Type B pancreatic cell (in vitro differentiated cells): Measurements from ENCODE around the gene SCARB1. TPM values are rescaled to one million over a fixed set of nuclear protein-coding genes. Genes with fewer than 3 reads are reported as not detected.
A peak's percentile ranks its signal among the peaks of the same experiment; 100 is the strongest.

Experiments
- DNase-seq: peaks from one replicate; pipeline ENCODE4 v3.0.0; 2021; ENCODE audit warnings: mixed read lengths; ENCODE audit not compliant: unreplicated experiment; ENCODE audit errors: extremely low spot score
- H3K27ac Mint-ChIP-seq: 2 replicates; pipeline ENCODE4 v1.8.0; 2021; ENCODE audit warnings: mild to moderate bottlenecking, mixed read lengths
- H3K27me3 Mint-ChIP-seq: 2 replicates; pipeline ENCODE4 v1.8.0; 2021; ENCODE audit warnings: mixed read lengths
- H3K36me3 Mint-ChIP-seq: 2 replicates; pipeline ENCODE4 v1.8.0; 2021; ENCODE audit warnings: mixed read lengths
- H3K4me1 Mint-ChIP-seq: one replicate; pipeline ENCODE4 v1.8.0; 2021; ENCODE audit warnings: mixed read lengths; ENCODE audit not compliant: unreplicated experiment
- H3K4me3 Mint-ChIP-seq: 2 replicates; pipeline ENCODE4 v1.8.0; 2021; ENCODE audit warnings: mild to moderate bottlenecking, mixed read lengths
- H3K9me3 Mint-ChIP-seq: 2 replicates; pipeline ENCODE4 v1.8.0; 2021; ENCODE audit warnings: mixed read lengths
- total RNA-seq: library from RNA; stranded (reverse); gene quantifications from 2 replicates; pipeline ENCODE4 v1.2.1, GENCODE V29; 2021; ENCODE audit warnings: low replicate concordance
- TF ChIP-seq, protein P1 (sequence below): fragments of 200-600 bp; sonication (generic); conservative IDR thresholded peaks from 2 replicates; pipeline ENCODE4 v1.5.0; 2021; ENCODE audit warnings: antibody characterized with exemption, mild to moderate bottlenecking

SCARB1 gene
- total RNA-seq, 1 donor from 2014 or later, result 23.4 TPM

GRCh38 chr12:124753228-124753591, 110.5 kb downstream of the SCARB1 start:
- DNase-seq, result no peak
- Mint-ChIP-seq H3K4me3 (no peak overlapping the region), H3K9me3 (peaks cover 12% of the 10 kb centered on the region), H3K27me3 (peaks cover 9% of the 10 kb centered on the region), H3K4me1 (peaks cover 67% of the 10 kb centered on the region), H3K27ac (no peak overlapping the region), H3K36me3 (no peaks in the 10 kb centered on the region)
- TF ChIP-seq, protein P1, sequence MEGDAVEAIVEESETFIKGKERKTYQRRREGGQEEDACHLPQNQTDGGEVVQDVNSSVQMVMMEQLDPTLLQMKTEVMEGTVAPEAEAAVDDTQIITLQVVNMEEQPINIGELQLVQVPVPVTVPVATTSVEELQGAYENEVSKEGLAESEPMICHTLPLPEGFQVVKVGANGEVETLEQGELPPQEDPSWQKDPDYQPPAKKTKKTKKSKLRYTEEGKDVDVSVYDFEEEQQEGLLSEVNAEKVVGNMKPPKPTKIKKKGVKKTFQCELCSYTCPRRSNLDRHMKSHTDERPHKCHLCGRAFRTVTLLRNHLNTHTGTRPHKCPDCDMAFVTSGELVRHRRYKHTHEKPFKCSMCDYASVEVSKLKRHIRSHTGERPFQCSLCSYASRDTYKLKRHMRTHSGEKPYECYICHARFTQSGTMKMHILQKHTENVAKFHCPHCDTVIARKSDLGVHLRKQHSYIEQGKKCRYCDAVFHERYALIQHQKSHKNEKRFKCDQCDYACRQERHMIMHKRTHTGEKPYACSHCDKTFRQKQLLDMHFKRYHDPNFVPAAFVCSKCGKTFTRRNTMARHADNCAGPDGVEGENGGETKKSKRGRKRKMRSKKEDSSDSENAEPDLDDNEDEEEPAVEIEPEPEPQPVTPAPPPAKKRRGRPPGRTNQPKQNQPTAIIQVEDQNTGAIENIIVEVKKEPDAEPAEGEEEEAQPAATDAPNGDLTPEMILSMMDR, result no peak

DNA sequence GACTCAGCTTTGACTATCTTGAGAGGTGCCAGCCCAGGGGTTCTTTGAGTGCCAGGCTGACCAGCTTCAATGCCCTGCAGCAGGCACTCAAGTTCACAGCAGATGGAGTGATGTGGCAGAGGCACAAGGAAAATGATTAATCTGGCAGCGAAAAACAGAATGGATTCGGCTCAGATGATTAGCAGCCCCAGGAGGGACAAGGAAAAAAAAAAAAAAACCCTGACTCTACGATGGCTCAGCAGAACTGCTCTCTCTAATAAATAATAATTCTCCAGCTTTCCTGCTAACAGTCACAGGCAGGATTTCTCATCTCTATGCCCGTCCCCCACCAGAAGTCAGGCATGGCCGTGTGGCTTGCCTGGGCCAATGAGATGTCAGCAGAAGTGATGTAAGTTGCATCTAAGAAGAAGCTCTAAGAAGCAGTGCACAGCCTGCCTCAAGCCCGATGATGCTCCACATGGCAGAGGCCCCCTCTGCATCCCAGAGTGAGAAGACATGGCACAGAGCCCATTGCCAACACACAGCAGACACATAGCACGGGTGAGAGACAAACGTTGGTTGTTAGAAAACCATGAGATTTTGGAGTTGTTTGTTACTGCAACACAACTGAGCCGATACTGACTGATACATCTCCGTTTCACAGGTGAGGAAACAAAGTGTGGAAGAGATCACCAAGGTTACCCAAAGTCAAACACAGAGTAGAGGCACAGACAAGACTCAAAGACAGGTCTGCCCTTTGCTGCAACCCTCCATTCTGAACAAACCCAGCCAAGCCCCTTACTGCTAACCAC, 111.0 kb downstream of the SCARB1 start:
- Mint-ChIP-seq H3K4me1 (peaks cover 66% of the 10 kb centered on the region), H3K9me3 (peaks cover 12% of the 10 kb centered on the region), H3K27ac (no peak overlapping the region), H3K27me3 (peaks cover 5% of the 10 kb centered on the region), H3K4me3 (no peak overlapping the region), H3K36me3 (no peaks in the 10 kb centered on the region)
- TF ChIP-seq, protein P1, result no peak
- DNase-seq, result no peak

DNA sequence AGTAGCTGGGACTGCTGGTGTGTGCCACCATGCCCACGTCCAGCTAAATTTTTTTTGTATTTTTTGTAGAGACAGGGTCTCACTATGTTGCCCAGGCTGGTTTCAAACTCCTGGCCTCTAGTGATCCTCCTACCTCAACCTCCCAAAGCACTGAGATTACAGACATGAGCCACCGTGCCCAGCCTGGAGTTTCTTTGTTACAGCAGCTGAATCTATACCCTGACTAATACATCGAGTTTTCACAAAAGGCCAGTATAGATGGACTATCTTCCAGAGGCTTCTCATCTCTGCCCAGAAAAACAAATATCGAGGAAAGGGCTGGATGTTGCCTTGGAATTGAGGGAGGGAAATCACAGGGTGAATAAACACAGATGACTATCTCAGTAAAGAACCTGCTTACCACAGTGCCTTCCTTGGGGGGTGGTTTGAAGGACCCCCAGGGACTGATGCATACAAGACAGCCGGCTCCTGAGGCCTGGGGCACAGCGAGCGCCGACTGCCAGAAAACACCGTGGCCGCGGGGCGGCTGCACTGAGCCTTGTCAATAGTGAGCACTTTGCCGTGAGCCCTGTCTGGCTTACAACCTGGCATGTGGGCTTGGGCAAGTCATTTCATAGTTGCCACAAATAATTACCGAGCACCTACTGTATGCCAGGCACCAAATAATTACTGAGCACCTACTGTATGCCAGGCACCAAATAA, 111.9 kb downstream of the SCARB1 start:
- H3K27me3 Mint-ChIP-seq, result no peaks in the 10 kb centered on the region
- H3K27ac Mint-ChIP-seq, result no peak overlapping the region
- TF ChIP-seq, protein P1, result no peak
- no peak for DNase-seq
- H3K4me1 Mint-ChIP-seq, result peaks cover 68% of the 10 kb centered on the region
- no peaks in the 10 kb centered on the region for H3K36me3 Mint-ChIP-seq
- H3K4me3 Mint-ChIP-seq, result no peak overlapping the region
- peaks cover 8% of the 10 kb centered on the region for H3K9me3 Mint-ChIP-seq

DNA sequence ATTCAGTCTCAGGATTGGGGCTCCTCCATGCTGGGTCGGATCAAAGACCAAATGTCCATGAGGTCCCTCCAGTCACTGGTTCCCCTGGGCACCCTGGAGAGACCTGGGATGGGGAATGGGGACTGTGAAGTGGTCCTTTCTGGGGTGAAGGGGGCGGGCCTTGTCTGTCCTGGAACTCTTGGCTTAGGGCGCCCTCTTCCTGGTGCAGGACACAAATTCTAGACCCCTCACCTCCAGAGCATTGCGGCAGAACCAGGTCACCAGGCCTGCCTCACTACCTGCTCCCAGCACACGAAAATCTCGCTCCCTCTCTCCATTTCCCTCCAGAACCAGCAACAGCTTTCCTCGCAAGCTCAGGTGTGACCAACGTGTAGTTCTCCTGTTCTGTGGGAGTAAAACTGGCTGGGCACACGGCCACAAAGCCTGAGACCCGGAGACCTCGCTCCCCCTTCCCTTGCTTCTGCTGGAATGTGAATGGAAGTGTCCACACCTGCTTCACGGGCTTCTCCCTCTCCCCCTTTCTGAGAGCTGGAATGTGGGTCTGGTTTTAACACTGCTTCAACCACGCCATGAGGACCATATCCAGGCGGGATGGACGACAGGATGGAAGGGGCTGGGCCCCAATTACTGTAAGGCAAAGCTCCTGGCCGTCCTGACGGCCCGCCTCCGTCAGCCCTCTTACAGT, 112.7 kb downstream of the SCARB1 start:
- Mint-ChIP-seq H3K4me1 (peaks cover 75% of the 10 kb centered on the region), H3K27me3 (no peaks in the 10 kb centered on the region), H3K27ac (peak overlapping the region; percentile 4), H3K36me3 (no peaks in the 10 kb centered on the region), H3K4me3 (no peak overlapping the region), H3K9me3 (peaks cover 8% of the 10 kb centered on the region)
- no peak for DNase-seq
- TF ChIP-seq, protein P1, result peak; percentile 46

DNA sequence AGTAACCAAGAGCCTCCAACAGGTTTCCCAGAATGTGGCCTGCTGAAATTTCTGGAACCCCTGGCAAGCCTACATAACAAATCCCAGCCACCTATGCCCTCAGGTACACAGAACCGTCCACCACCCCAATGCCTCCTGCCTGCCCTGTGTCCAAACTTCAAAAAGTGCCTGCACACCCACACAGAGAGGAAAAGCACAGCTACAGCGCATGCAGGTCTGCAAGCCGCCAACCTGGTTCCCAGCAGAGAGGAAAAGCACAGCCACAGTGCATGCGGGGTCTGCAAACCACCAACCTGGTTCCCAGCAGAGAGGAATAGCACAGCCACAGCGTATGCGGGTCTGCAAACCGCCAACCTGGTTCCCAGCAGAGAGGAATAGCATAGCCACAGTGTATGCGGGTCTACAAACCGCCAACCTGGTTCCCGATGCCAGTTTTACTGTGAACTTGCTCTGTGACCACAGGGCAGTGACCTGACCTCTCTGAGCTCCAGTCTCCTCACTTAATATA, 113.5 kb downstream of the SCARB1 start:
- Mint-ChIP-seq H3K36me3 (no peaks in the 10 kb centered on the region), H3K9me3 (peaks cover 8% of the 10 kb centered on the region), H3K27ac (no peak overlapping the region)

More for the DNA sequence above, 113.5 kb downstream of the SCARB1 start:
- Mint-ChIP-seq H3K27me3 (no peaks in the 10 kb centered on the region), H3K4me1 (peaks cover 76% of the 10 kb centered on the region), H3K4me3 (no peak overlapping the region)
- TF ChIP-seq, protein P1, result no peak
- no peak for DNase-seq
